SK-N-SH (cell line): ENCODE data around the gene CENPT. TPM values are rescaled to one million over a fixed set of nuclear protein-coding genes. Genes with fewer than 3 reads are reported as not detected.

Experiments
- CTCF ChIA-PET: fragments of 300-600, 350-600 bp; formaldehyde crosslinking; extraction: SDS; loops from one replicate; lab custom pipeline; 2021; lab: Yijun Ruan, JAX
- POLR2A ChIA-PET: fragments of 350-600 bp; sonication (Branson Sonifier 250); formaldehyde crosslinking; extraction: SDS; loops from one replicate; lab custom pipeline; 2020; ENCODE audit warnings: antibody characterized with exemption, inconsistent platforms; lab: Yijun Ruan, JAX
- DNase-seq: peaks from one replicate; pipeline ENCODE4 v3.0.0; 2012
- H2AFZ ChIP-seq: fragments of 200-600 bp; sonication (generic); 2 replicates; pipeline ENCODE4 v1.8.1; 2016; ENCODE audit warnings: antibody characterized with exemption, mild to moderate bottlenecking, low read depth
- H3F3A ChIP-seq: fragments of 200-600 bp; sonication (generic); replicated peaks from 2 replicates; pipeline ENCODE3; 2016; ENCODE audit warnings: antibody characterized with exemption, mild to moderate bottlenecking; ENCODE audit not compliant: insufficient read depth
- H3K27ac ChIP-seq, 2 experiments: fragments of 200-500 bp in 1 of 2; fragments of 200-600 bp in 1 of 2; sonication (Bioruptor generic) in 1 of 2; sonication (generic), shearing (Covaris generic) in 1 of 2; 2 replicates each; pipeline versions ENCODE4 v1.5.1 to v1.6.1; 2014 to 2016; ENCODE audit warnings: low read depth in 2 of 2, inconsistent platforms in 1 of 2, low read length in 1 of 2, mild to moderate bottlenecking in 1 of 2, mixed read lengths in 1 of 2
- H3K27me3 ChIP-seq: fragments of 200-600 bp; sonication (generic), shearing (Covaris generic); 2 replicates; pipeline ENCODE4 v1.6.1; 2016; ENCODE audit warnings: mixed run types; ENCODE audit not compliant: insufficient read depth
- H3K36me3 ChIP-seq, 2 experiments: fragments of 200-500 bp in 1 of 2; fragments of 200-600 bp in 1 of 2; sonication (Bioruptor generic) in 1 of 2; sonication (generic) in 1 of 2; replicated peaks in 1 of 2; 2 replicates each; pipeline versions ENCODE3 to v1.5.1; 2014 to 2016; ENCODE audit warnings: low read length in 1 of 2, mild to moderate bottlenecking in 1 of 2; ENCODE audit not compliant: insufficient read depth in 2 of 2, control insufficient read depth in 1 of 2
- H3K4me1 ChIP-seq, 2 experiments: fragments of 200-500 bp in 1 of 2; fragments of 200-600 bp in 1 of 2; sonication (Bioruptor generic) in 1 of 2; sonication (generic), shearing (Covaris generic) in 1 of 2; 2 replicates each; pipeline versions ENCODE4 v1.5.1 to v1.6.1; 2014 to 2016; ENCODE audit warnings: low read depth in 1 of 2, low read length in 1 of 2, mixed run types in 1 of 2; ENCODE audit not compliant: insufficient read depth in 2 of 2, control insufficient read depth in 1 of 2
- H3K4me2 ChIP-seq: fragments of 200-600 bp; sonication (generic), shearing (Covaris generic); 2 replicates; pipeline ENCODE4 v1.6.1; 2017; ENCODE audit warnings: mixed run types
- H3K4me3 ChIP-seq, 2 experiments: fragments of 200-500 bp in 1 of 2; fragments of 200-600 bp in 1 of 2; sonication (Bioruptor generic) in 1 of 2; sonication (generic), shearing (Covaris generic) in 1 of 2; 2 replicates each; pipeline versions ENCODE4 v1.5.1 to v1.8.1; 2014 to 2016; ENCODE audit warnings: low read depth in 2 of 2, inconsistent platforms in 1 of 2, low read length in 1 of 2, mild to moderate bottlenecking in 1 of 2, mixed read lengths in 1 of 2, moderate library complexity in 1 of 2
- H3K79me2 ChIP-seq: fragments of 200-600 bp; sonication (generic); 2 replicates; pipeline ENCODE4 v1.8.1; 2017; ENCODE audit warnings: mild to moderate bottlenecking; ENCODE audit not compliant: insufficient read depth
- H3K9ac ChIP-seq: fragments of 200-600 bp; sonication (generic); 2 replicates; pipeline ENCODE4 v1.6.1; 2017; ENCODE audit warnings: mixed run types
- H3K9me2 ChIP-seq: fragments of 200-600 bp; sonication (generic); 2 replicates; pipeline ENCODE4 v1.6.1; 2017; ENCODE audit warnings: mixed run types
- H3K9me3 ChIP-seq: fragments of 200-600 bp; sonication (generic); 2 replicates; pipeline ENCODE4 v1.6.1; 2017; ENCODE audit warnings: mixed run types, mild to moderate bottlenecking, moderate library complexity
- H4K20me1 ChIP-seq: fragments of 200-600 bp; sonication (generic); 2 replicates; pipeline ENCODE4 v1.6.1; 2017; ENCODE audit warnings: mild to moderate bottlenecking, mixed run types; ENCODE audit not compliant: insufficient read depth
- CHD2 ChIP-seq: fragments of 150-350 bp; IDR thresholded peaks from 2 replicates; pipeline ENCODE4 v1.6.1; 2018; ENCODE audit warnings: low read length; ENCODE audit not compliant: partially characterized antibody
- FOXJ3 ChIP-seq: sonication (generic); formaldehyde crosslinking; IDR thresholded peaks from 2 replicates; pipeline ENCODE4 v1.5.1; 2020; ENCODE audit warnings: mild to moderate bottlenecking, missing genetic modification reagents
- GABPA ChIP-seq: IDR thresholded peaks from 2 replicates; pipeline ENCODE4 v1.4.0; 2012; ENCODE audit warnings: low read depth, mild to moderate bottlenecking
- GATA2 ChIP-seq: sonication (generic); formaldehyde crosslinking; IDR thresholded peaks from 2 replicates; pipeline ENCODE4 v1.5.0; 2020; ENCODE audit warnings: mild to moderate bottlenecking, missing genetic modification reagents
- MEF2A ChIP-seq: IDR thresholded peaks from 2 replicates; pipeline ENCODE4 v1.4.0; 2012; ENCODE audit warnings: low read depth, borderline replicate concordance
- MXI1 ChIP-seq: IDR thresholded peaks from 2 replicates; pipeline ENCODE4 v1.6.1; 2012; ENCODE audit warnings: mild to moderate bottlenecking, low read depth, low read length, improper control_type of control experiment
- POLR2AphosphoS5 ChIP-seq: IDR thresholded peaks from 2 replicates; pipeline ENCODE4 v1.6.1; 2012; ENCODE audit warnings: low read depth, low read length
- RAD21 ChIP-seq: IDR thresholded peaks from 2 replicates; pipeline ENCODE4 v1.6.1; 2012; ENCODE audit warnings: mild to moderate bottlenecking, low read length
- RCOR1 ChIP-seq: fragments of 150-350 bp; IDR thresholded peaks from 2 replicates; pipeline ENCODE4 v1.6.1; 2017; ENCODE audit warnings: antibody characterized with exemption, low read length
- RFX5 ChIP-seq: IDR thresholded peaks from 2 replicates; pipeline ENCODE4 v1.6.1; 2012; ENCODE audit warnings: mild to moderate bottlenecking, improper control_type of control experiment, low read length
- TAF1 ChIP-seq: IDR thresholded peaks from 2 replicates; pipeline ENCODE4 v1.6.1; 2012; ENCODE audit warnings: low read depth, mild to moderate bottlenecking, low read length, moderate library complexity, borderline replicate concordance
- WGBS: methylation state at CpG from one replicate; pipeline ENCODE4 v1.1.6; 2017; ENCODE audit warnings: low lambda C conversion rate; 5-methylcytosine and 5-hydroxymethylcytosine counted together
- polyA plus RNA-seq, 3 experiments: library from polyadenylated mRNA; depleted of rRNA; stranded (reverse); fragments of >200 nt; gene quantifications; 2 replicates each; pipeline ENCODE4 v1.2.3, GENCODE V29; 2012
- TF ChIP-seq, protein P1 (sequence below): fragments of 150-350 bp; IDR thresholded peaks from 2 replicates; pipeline ENCODE4 v1.6.1; 2016; ENCODE audit warnings: mild to moderate bottlenecking, low read depth, low read length
- TF ChIP-seq, protein P2 (sequence below): IDR thresholded peaks from 2 replicates; pipeline ENCODE4 v1.4.0; 2012; ENCODE audit warnings: low read depth, borderline replicate concordance
- TF ChIP-seq, protein P3 (sequence below): fragments of 200-600 bp; sonication (generic); IDR thresholded peaks from 2 replicates; pipeline ENCODE4 v1.6.1; 2017; ENCODE audit warnings: antibody characterized with exemption, mild to moderate bottlenecking, moderate library complexity
- TF ChIP-seq, protein P4 (sequence below): IDR thresholded peaks from 2 replicates; pipeline ENCODE4 v1.4.0; 2012; ENCODE audit warnings: low read depth
- TF ChIP-seq, protein P5 (sequence below): IDR thresholded peaks from 2 replicates; pipeline ENCODE4 v1.4.0; 2012; ENCODE audit warnings: low read depth, borderline replicate concordance
- TF ChIP-seq, protein P6 (sequence below): IDR thresholded peaks from 2 replicates; pipeline ENCODE4 v1.6.1; 2012; ENCODE audit warnings: mild to moderate bottlenecking, low read depth, low read length, moderate library complexity

The CENPT gene
- polyA plus RNA-seq, 1 of the 3 experiments (the other 2 are of a cell fraction), result 48.6 TPM

DNA sequence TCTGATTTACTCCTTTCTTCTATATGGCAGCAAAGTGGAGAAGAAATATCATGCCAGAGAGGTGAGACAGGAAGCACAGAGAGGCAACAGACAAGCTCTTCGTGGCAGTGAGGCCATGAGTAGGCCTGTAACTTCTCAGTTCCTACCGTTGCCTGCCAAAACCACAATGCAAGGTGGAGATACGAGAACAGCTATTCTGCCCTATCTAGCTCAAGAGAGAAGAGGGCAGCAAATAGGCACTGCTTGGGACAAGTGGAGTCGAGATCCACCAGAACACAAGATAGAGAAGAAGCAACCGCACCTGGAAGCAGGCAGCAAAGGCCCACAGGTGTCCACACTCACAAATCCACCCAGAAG, 66.0 kb downstream of the CENPT start:
- H3K79me2 ChIP-seq, result peaks cover 35% of the 10 kb centered on the region
- TF ChIP-seq RFX5, result no peak
- no peak for TF ChIP-seq MXI1
- no peak for TF ChIP-seq TAF1
- TF ChIP-seq, protein P1, sequence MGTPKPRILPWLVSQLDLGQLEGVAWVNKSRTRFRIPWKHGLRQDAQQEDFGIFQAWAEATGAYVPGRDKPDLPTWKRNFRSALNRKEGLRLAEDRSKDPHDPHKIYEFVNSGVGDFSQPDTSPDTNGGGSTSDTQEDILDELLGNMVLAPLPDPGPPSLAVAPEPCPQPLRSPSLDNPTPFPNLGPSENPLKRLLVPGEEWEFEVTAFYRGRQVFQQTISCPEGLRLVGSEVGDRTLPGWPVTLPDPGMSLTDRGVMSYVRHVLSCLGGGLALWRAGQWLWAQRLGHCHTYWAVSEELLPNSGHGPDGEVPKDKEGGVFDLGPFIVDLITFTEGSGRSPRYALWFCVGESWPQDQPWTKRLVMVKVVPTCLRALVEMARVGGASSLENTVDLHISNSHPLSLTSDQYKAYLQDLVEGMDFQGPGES, result no peak
- no peak for TF ChIP-seq GATA2 (CRISPR knock-in tag)
- TF ChIP-seq FOXJ3 (CRISPR knock-in tag), result no peak
- TF ChIP-seq, protein P2, sequence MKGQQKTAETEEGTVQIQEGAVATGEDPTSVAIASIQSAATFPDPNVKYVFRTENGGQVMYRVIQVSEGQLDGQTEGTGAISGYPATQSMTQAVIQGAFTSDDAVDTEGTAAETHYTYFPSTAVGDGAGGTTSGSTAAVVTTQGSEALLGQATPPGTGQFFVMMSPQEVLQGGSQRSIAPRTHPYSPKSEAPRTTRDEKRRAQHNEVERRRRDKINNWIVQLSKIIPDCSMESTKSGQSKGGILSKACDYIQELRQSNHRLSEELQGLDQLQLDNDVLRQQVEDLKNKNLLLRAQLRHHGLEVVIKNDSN, result no peak
- no peak for TF ChIP-seq RAD21
- TF ChIP-seq, protein P3, sequence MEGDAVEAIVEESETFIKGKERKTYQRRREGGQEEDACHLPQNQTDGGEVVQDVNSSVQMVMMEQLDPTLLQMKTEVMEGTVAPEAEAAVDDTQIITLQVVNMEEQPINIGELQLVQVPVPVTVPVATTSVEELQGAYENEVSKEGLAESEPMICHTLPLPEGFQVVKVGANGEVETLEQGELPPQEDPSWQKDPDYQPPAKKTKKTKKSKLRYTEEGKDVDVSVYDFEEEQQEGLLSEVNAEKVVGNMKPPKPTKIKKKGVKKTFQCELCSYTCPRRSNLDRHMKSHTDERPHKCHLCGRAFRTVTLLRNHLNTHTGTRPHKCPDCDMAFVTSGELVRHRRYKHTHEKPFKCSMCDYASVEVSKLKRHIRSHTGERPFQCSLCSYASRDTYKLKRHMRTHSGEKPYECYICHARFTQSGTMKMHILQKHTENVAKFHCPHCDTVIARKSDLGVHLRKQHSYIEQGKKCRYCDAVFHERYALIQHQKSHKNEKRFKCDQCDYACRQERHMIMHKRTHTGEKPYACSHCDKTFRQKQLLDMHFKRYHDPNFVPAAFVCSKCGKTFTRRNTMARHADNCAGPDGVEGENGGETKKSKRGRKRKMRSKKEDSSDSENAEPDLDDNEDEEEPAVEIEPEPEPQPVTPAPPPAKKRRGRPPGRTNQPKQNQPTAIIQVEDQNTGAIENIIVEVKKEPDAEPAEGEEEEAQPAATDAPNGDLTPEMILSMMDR, result no peak
- TF ChIP-seq, protein P4, sequence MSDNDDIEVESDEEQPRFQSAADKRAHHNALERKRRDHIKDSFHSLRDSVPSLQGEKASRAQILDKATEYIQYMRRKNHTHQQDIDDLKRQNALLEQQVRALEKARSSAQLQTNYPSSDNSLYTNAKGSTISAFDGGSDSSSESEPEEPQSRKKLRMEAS, result no peak
- no peak for TF ChIP-seq GABPA
- TF ChIP-seq RCOR1, result no peak
- TF ChIP-seq MEF2A, result no peak
- TF ChIP-seq CHD2, result no peak
- TF ChIP-seq, protein P5, sequence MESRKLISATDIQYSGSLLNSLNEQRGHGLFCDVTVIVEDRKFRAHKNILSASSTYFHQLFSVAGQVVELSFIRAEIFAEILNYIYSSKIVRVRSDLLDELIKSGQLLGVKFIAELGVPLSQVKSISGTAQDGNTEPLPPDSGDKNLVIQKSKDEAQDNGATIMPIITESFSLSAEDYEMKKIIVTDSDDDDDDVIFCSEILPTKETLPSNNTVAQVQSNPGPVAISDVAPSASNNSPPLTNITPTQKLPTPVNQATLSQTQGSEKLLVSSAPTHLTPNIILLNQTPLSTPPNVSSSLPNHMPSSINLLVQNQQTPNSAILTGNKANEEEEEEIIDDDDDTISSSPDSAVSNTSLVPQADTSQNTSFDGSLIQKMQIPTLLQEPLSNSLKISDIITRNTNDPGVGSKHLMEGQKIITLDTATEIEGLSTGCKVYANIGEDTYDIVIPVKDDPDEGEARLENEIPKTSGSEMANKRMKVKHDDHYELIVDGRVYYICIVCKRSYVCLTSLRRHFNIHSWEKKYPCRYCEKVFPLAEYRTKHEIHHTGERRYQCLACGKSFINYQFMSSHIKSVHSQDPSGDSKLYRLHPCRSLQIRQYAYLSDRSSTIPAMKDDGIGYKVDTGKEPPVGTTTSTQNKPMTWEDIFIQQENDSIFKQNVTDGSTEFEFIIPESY, result no peak
- TF ChIP-seq POLR2AphosphoS5, result no peak
- TF ChIP-seq, protein P6, sequence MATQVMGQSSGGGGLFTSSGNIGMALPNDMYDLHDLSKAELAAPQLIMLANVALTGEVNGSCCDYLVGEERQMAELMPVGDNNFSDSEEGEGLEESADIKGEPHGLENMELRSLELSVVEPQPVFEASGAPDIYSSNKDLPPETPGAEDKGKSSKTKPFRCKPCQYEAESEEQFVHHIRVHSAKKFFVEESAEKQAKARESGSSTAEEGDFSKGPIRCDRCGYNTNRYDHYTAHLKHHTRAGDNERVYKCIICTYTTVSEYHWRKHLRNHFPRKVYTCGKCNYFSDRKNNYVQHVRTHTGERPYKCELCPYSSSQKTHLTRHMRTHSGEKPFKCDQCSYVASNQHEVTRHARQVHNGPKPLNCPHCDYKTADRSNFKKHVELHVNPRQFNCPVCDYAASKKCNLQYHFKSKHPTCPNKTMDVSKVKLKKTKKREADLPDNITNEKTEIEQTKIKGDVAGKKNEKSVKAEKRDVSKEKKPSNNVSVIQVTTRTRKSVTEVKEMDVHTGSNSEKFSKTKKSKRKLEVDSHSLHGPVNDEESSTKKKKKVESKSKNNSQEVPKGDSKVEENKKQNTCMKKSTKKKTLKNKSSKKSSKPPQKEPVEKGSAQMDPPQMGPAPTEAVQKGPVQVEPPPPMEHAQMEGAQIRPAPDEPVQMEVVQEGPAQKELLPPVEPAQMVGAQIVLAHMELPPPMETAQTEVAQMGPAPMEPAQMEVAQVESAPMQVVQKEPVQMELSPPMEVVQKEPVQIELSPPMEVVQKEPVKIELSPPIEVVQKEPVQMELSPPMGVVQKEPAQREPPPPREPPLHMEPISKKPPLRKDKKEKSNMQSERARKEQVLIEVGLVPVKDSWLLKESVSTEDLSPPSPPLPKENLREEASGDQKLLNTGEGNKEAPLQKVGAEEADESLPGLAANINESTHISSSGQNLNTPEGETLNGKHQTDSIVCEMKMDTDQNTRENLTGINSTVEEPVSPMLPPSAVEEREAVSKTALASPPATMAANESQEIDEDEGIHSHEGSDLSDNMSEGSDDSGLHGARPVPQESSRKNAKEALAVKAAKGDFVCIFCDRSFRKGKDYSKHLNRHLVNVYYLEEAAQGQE, result no peak
- H3K4me1 ChIP-seq, result no peaks in the 10 kb centered on the region; a peak in 1 of 4 replicates

More for the DNA sequence above, 66.0 kb downstream of the CENPT start:
- no peaks in the 10 kb centered on the region for H3K9me2 ChIP-seq
- H3K27me3 ChIP-seq, result no peaks in the 10 kb centered on the region
- H3K27ac ChIP-seq, result no peak overlapping the region
- H3K4me2 ChIP-seq, result no peak overlapping the region
- CTCF ChIA-PET, result interaction anchor here (1.2 to 2.0 kb wide), 3 partner anchors 11 to 35 kb away, joined by 3 to 5 read pairs (median 5); no protein-coding TSS in a partner anchor
- H2AFZ ChIP-seq, result no peak overlapping the region
- WGBS, result 83% methylated on average over 4 of the region's 5 CpGs
- peaks cover 10% of the 10 kb centered on the region for H3F3A ChIP-seq
- no peak overlapping the region for H3K4me3 ChIP-seq
- DNase-seq, result no peak
- peaks cover 0 to 7% of the 10 kb centered on the region in 2 experiments for H3K36me3 ChIP-seq
- POLR2A ChIA-PET, result no interaction called here
- H3K9ac ChIP-seq, result no peak overlapping the region
- H3K9me3 ChIP-seq, result no peaks in the 10 kb centered on the region
- H4K20me1 ChIP-seq, result 0 out of 2 replicates have a peak, but pooled peaks cover 15% of the 10 kb centered on the region
